Right cardiac atrium (tissue), 5 donors: ENCODE results near the gene AHCYL2. TPM values are rescaled to one million over a fixed set of nuclear protein-coding genes. Genes with fewer than 3 reads are reported as not detected.

Experiments
- ATAC-seq, 2 donors: fragments of 200-7000 bp; cut with Tn5 transposase; one replicate each; pipeline versions ENCODE4 v1.8.0 to v1.9.1; 2020; ENCODE audit warnings: moderate library complexity in 2 of 2, mild to moderate bottlenecking in 1 of 2
- DNase-seq, 3 donors: peaks; one replicate each; pipeline ENCODE4 v3.0.0-alpha.2; 2020
- H3K27ac ChIP-seq: one replicate; pipeline ENCODE4 v1.5.1; 2013; ENCODE audit warnings: mild to moderate bottlenecking, low read length, control low read depth, moderate library complexity
- H3K27me3 ChIP-seq: one replicate; pipeline ENCODE4 v1.6.1; 2013; ENCODE audit not compliant: control insufficient read depth, insufficient read depth
- H3K4me1 ChIP-seq: one replicate; pipeline ENCODE4 v1.6.1; 2013; ENCODE audit warnings: low read length; ENCODE audit not compliant: control insufficient read depth, insufficient read depth
- H3K4me3 ChIP-seq: one replicate; pipeline ENCODE4 v1.5.1; 2013; ENCODE audit warnings: low read length, control low read depth
- H3K9me3 ChIP-seq: one replicate; pipeline ENCODE4 v1.6.1; 2013; ENCODE audit warnings: low read length; ENCODE audit not compliant: control insufficient read depth
- WGBS: extraction: QIAGEN DNeasy Blood & Tissue Kit; methylation state at CpG from one replicate; pipeline ENCODE4 v1.1.7; 2013; 5-methylcytosine and 5-hydroxymethylcytosine counted together
- intact Hi-C, 4 donors: fragments of 100-400 bp; cut with DNase I; formaldehyde crosslinking; loops; one replicate each; pipeline versions ENCODE4 v1.11.0 to v1.14.0; 2022 to 2023
- polyA plus RNA-seq: library from polyadenylated mRNA; stranded (reverse); fragments of 200-250 nt; gene quantifications from one replicate; pipeline ENCODE4 v1.2.3, GENCODE V29; 2013
- total RNA-seq, 4 donors: library from RNA; stranded (reverse); fragmentation: NEBNext Ultra II Directional; extraction: Animal tissue kit (Norgen Biotek cat#: 25700); gene quantifications; one replicate each; pipeline ENCODE4 v1.2.1, GENCODE V29; 2021
- donor health status: healthy with polysubstance abuse.
- donor health status: DM: no; HTN: yes; CAD: no.
- donor health status: DM: no; HTN: no; CAD: no.
- donor health status: DM: no; HTN: yes; CAD: no; lungs with severe emphysema.
- donor health status: DM: yes; HTN: yes; CAD: no.

AHCYL2 gene
- total and polyA plus RNA-seq, 5 donors, result 1.8 to 8.8 (median 7.1) TPM

- ATAC-seq (no peak), DNase-seq (no peak)
- no peaks in the 10 kb centered on the region for H3K27me3 ChIP-seq
- H3K4me1 ChIP-seq, result peaks cover 2% of the 10 kb centered on the region
- H3K27ac ChIP-seq, result no peak overlapping the region
- 76% methylated on average over 3 of the region's 3 CpGs for WGBS
- H3K4me3 ChIP-seq, result no peak overlapping the region
- H3K9me3 ChIP-seq, result no peaks in the 10 kb centered on the region
- intact Hi-C loops, result no loop called here
These were observed 33.6 kb upstream of the AHCYL2 start for GRCh38 chr7:129191272-129191671.

- DNase-seq, result no peak
- Histone ChIP-seq H3K27me3 (no peaks in the 10 kb centered on the region), H3K4me3 (no peak overlapping the region), H3K4me1 (peaks cover 2% of the 10 kb centered on the region), H3K9me3 (no peaks in the 10 kb centered on the region), H3K27ac (no peak overlapping the region)
- WGBS, result 99% methylated on average over 3 of the region's 3 CpGs
- no peak for ATAC-seq
- intact Hi-C loops, result no loop called here
These were observed 30.9 kb upstream of the AHCYL2 start for GRCh38 chr7:129193892-129194291.

- no peaks in the 10 kb centered on the region for H3K4me1 ChIP-seq
- ATAC-seq, result no peak
- intact Hi-C loops, result no loop called here
These were observed 27.1 kb upstream of the AHCYL2 start for GRCh38 chr7:129197771-129198170.

GRCh38 chr7:129199406-129199805 is 25.4 kb upstream of the AHCYL2 start:
- intact Hi-C loops, result no loop called here
- Histone ChIP-seq H3K4me3 (no peak overlapping the region), H3K27me3 (no peaks in the 10 kb centered on the region), H3K4me1 (no peaks in the 10 kb centered on the region), H3K27ac (no peak overlapping the region), H3K9me3 (no peaks in the 10 kb centered on the region)
- no peak for ATAC-seq
- no peak for DNase-seq
- WGBS, result 95% methylated on average over 4 of the region's 4 CpGs

More at GRCh38 chr7:129197771-129198170, 27.1 kb upstream of the AHCYL2 start:
- Histone ChIP-seq H3K27me3 (no peaks in the 10 kb centered on the region), H3K4me3 (no peak overlapping the region), H3K27ac (no peak overlapping the region), H3K9me3 (no peaks in the 10 kb centered on the region)
- WGBS, result 90% methylated on average over 4 of the region's 4 CpGs
- DNase-seq, result no peak

GRCh38 chr7:129202058-129202777 is 22.6 kb upstream of the AHCYL2 start:
- H3K27ac ChIP-seq, result no peak overlapping the region
- 66% methylated on average over 8 of the region's 8 CpGs for WGBS
- no peak overlapping the region for H3K4me3 ChIP-seq
- H3K4me1 ChIP-seq, result no peaks in the 10 kb centered on the region
- intact Hi-C loops, result no loop called here
- ATAC-seq, result peak; percentile 17 to 66
- H3K9me3 ChIP-seq, result no peaks in the 10 kb centered on the region
- DNase-seq, result peak in 1 of 3 donors; percentile 58
- H3K27me3 ChIP-seq, result no peaks in the 10 kb centered on the region

GRCh38 chr7:129203050-129203741 is 21.6 kb upstream of the AHCYL2 start:
- intact Hi-C loops, result no loop called here
- WGBS, result 82% methylated on average over 14 of the region's 14 CpGs
- DNase-seq, result no peak
- Histone ChIP-seq H3K27me3 (no peaks in the 10 kb centered on the region), H3K4me1 (no peaks in the 10 kb centered on the region), H3K4me3 (no peak overlapping the region), H3K27ac (no peak overlapping the region), H3K9me3 (no peaks in the 10 kb centered on the region)
- peak; percentile 27 to 28 for ATAC-seq

- intact Hi-C loops, result loop anchor here in 1 of 4 donors (5.0 kb wide), 1 partner anchor 38 kb away; no protein-coding TSS in a partner anchor
- no peak for ATAC-seq
- H3K9me3 ChIP-seq, result no peaks in the 10 kb centered on the region
- no peaks in the 10 kb centered on the region for H3K4me1 ChIP-seq
- no peak for DNase-seq
- no peaks in the 10 kb centered on the region for H3K27me3 ChIP-seq
- 89% methylated on average over 29 of the region's 29 CpGs for WGBS
- H3K4me3 ChIP-seq, result no peak overlapping the region
- H3K27ac ChIP-seq, result no peak overlapping the region
These were observed 19.6 kb upstream of the AHCYL2 start for GRCh38 chr7:129205126-129205818.

- no peaks in the 10 kb centered on the region for H3K4me1 ChIP-seq
- intact Hi-C loops, result loop anchor here in 1 of 4 donors (5.0 kb wide), 1 partner anchor 39 kb away; no protein-coding TSS in a partner anchor
- H3K27ac ChIP-seq, result no peak overlapping the region
- no peaks in the 10 kb centered on the region for H3K9me3 ChIP-seq
- 92% methylated on average over 18 of the region's 18 CpGs for whole genome bisulfite sequencing
- no peaks in the 10 kb centered on the region for H3K27me3 ChIP-seq
- no peak for DNase-seq
- ATAC-seq, result no peak
- no peak overlapping the region for H3K4me3 ChIP-seq
These were observed 18.6 kb upstream of the AHCYL2 start for GRCh38 chr7:129205987-129206785.

GRCh38 chr7:129208667-129209066 is 16.2 kb upstream of the AHCYL2 start:
- DNase-seq (no peak), ATAC-seq (no peak)
- Histone ChIP-seq H3K4me1 (no peaks in the 10 kb centered on the region), H3K27me3 (no peaks in the 10 kb centered on the region), H3K27ac (no peak overlapping the region), H3K4me3 (no peak overlapping the region), H3K9me3 (no peaks in the 10 kb centered on the region)
- WGBS, result 72% methylated on average over 9 of the region's 9 CpGs
- intact Hi-C loops, result loop anchor here in 1 of 4 donors (5.0 kb wide), 1 partner anchor 41 kb away; no protein-coding TSS in a partner anchor

- Histone ChIP-seq H3K27ac (no peak overlapping the region), H3K4me3 (no peak overlapping the region), H3K4me1 (no peaks in the 10 kb centered on the region), H3K27me3 (no peaks in the 10 kb centered on the region), H3K9me3 (no peaks in the 10 kb centered on the region)
- WGBS, result 80% methylated on average over 15 of the region's 15 CpGs
- no peak for DNase-seq
- no peak for ATAC-seq
- intact Hi-C loops, result loop anchor here in 1 of 4 donors (5.0 kb wide), 1 partner anchor 42 kb away; no protein-coding TSS in a partner anchor
These were observed 15.5 kb upstream of the AHCYL2 start for GRCh38 chr7:129209067-129209926.
